GM10847 (cell line): Measurements from ENCODE around the gene BID.

Source experiments
- POLR2A ChIP-seq: IDR thresholded peaks from 2 replicates; pipeline ENCODE4 v1.6.1; 2011; ENCODE audit not compliant: insufficient read length; ENCODE audit errors: extremely low read depth

Gene BID

DNA sequence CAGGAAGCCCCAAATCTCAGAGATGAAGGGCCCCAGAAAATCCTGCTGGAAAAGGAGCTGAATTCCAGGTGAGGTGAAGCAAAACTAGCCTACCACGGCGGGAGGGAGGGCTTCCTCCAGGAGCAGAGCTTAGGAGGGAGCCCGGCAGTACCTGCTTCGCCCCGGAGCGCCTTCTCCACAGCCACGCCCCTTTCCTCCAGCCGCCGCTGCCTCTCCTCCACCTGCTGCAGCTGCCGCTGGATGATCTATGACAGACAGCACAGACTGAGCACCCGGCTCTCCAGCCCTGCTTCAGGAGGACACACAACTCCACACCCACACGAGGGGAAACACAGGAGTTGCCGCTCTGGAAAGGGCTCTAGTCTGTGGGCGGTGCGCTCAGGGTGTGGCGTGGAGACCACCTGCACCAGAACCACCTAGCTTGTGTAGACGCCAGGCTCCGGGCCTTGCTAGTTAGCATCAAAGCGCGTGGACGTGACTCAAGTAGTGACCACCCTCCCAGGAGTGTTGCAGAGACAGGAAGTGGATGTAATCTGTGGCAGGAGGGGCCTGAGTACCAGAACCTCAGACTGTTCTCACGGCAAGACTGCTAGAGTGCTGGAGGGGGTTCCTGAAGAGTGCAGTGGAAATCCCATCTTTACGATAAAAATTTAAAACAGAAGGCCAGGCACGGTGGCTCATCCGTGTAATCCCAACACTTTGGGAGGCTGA, 34.6 kb upstream of the BID start:
- no peak for TF ChIP-seq POLR2A

DNA sequence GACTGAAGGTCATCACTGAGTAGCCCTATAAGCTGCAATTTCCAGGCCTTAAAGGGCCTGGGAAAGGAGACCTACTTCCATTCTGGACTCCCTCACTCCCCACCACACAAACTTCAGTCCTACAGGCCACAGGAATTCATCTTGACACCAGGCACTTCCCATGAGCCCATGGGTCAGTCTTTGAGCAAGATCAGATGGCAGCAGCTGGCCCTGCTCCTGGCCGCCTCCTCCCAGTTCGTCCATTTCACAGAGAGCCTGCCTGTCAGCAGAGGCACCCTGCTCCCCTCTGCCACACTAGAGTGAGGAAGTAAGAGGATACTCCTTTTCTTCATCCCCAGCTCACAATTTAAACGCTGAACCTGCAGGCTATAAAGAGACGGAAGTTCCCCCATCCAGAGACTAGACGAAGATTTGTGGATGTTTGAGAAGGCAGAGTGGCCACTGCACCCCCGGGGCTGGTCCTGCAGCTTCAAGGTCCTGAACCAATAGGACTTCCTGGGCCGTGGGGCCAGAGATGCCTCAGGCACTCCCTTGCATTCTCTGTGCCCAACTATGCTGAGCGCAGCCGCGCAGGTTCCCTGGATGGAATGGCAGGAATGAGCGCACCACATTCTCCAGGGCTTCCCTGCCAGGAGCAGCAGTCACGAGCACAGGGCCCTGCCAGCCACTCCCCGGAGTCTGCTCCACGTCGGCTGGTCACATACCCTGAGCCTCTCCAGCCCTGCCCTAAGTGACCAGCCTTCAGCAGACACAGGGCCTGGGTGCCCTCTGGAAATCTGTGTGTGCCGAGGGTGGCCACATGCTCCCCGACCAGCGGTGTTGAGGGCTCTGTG, 33.5 kb upstream of the BID start:
- TF ChIP-seq POLR2A, result no peak

DNA sequence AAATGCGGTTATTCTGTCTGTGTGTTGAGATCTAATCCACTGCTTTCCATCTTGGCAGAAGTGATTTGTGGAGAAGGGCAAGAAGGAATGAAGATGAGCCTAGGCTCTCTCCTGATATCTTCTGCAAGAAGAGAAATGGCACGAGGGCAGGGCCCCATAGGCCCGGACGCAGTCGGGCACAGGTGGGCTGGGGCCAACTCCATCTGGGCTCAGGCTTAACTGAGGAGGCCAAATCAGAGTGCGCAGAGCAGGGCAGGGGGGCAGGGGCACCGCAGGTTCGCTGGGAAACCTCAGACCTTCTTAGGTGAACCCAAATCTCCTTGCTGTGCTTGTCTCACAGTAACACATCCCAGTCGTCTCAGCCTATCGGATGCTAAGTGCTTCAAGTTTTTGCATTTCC, 32.8 kb upstream of the BID start:
- no peak for TF ChIP-seq POLR2A

DNA sequence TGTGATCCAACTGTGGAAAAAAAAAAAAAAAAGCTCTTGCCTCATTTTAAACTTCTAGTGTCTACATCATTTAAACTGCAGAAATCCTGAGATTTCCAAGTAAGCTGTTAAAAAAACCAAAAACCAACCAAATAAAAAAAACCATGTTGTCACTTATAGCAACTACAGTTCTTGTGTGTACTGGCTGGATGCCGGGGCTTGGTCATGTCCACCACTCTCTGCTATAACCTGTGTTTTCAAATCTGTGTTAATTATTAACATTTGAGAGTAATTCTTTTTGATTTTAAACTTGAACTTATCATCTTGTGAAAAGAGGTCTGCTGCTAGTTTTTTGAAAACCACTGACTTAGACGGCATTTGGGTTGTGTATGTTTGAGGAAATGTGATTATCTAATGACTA, 32.2 kb upstream of the BID start:
- no peak for TF ChIP-seq POLR2A

DNA sequence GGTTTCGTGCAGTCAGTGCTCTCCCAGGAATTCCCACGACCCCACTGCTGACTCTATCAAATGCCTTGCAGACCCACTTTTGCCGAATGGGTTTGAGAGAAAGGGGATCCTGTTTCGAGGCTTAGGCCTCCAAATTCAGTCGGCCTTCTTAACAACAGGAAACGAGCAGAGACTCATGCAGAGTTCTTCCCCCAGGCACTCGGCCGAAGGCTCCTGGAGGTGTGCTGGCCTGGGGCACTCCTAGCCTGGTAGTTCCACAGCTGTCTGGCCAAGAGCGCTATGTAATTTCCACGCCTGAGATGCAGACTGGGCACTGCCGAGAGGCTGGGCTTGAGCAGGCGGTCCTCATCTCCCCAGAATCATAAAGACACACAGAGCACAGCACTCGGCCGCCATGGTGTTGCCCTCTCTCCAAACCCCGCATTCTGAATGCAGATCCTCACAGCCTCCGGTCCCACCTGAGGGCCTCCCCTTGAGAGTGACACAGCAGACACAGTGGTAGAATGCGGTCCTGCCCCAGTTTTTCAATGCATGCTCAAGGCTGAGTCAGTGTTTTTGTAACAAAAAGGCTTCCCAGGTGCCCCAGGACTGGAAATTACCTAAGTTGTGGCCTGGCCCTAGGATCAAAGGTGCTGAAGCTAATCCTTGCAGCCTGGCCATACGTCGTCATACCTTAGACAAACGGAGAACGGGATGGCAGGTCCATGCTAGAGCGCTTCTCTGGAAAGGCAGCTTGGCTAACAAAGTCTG, 30.2 kb upstream of the BID start:
- no peak for TF ChIP-seq POLR2A

DNA sequence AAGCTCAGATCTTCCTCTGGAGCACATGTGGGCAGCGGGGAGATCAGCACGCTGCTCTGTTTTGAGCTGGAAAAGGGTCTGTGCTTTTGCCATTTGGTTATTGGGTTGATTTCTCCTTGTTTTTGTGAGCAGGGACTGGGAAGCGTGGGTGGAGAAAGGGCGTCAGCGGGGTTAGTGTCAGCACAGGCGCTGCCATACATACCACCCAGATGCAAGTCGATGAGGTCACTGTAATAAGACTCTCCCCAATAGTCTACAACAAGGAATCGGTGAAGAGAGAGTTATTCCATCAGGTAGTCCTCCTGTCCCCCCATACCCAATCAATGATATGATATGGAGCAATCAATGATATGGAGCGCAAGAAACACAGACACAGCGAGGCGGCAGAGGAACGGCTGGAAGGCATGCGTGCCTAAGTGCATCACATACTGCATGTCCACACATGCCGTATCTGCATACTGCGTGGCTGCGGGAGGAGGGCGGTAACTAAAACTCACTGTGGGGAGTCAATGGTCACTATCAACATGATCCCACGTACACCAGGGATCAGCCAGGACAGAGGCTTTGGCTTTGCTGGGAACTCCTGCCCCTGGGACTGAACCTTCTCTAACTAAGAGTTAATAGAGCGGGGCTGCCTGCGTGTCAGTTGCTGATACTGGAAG, 29.5 kb upstream of the BID start:
- TF ChIP-seq POLR2A, result no peak

DNA sequence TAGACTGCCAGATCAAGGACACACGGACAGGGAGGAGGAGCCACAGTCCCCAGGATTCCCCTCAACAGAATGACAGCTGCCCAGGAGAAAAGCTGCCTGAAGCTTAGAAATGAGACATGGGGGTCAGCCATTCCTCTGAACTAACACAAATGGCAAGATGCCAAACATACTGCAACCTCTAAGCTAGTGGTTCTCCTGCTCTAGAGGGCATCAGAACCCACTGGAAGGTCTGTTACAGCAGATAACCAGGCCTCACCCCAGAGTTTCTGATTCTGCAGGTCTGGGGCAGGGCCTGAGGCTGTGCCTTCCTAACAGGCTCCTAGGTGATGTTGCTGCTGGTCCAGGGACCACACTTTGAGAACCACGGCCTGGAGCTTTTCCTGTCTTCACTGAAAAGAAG, 28.6 kb upstream of the BID start:
- no peak for TF ChIP-seq POLR2A

DNA sequence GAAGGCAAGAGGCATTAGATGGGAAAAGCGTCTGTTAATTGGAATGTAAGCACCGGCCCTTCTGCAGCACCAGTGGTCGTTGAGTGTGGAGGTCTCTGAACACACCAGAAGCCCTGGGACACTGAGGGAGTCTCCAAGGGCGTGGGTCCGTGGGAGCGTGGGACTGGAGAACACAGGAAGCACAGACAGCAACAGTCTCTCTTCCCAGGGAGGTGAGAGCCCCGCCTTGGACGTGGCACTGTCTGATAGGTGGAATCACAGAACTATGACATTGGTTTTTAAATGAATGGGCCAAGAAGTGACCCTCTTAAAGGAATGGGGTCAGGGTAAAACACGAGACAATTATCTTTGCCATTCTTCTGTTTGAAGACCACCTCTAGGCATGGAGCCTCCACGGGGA, 28.1 kb upstream of the BID start:
- TF ChIP-seq POLR2A, result no peak

DNA sequence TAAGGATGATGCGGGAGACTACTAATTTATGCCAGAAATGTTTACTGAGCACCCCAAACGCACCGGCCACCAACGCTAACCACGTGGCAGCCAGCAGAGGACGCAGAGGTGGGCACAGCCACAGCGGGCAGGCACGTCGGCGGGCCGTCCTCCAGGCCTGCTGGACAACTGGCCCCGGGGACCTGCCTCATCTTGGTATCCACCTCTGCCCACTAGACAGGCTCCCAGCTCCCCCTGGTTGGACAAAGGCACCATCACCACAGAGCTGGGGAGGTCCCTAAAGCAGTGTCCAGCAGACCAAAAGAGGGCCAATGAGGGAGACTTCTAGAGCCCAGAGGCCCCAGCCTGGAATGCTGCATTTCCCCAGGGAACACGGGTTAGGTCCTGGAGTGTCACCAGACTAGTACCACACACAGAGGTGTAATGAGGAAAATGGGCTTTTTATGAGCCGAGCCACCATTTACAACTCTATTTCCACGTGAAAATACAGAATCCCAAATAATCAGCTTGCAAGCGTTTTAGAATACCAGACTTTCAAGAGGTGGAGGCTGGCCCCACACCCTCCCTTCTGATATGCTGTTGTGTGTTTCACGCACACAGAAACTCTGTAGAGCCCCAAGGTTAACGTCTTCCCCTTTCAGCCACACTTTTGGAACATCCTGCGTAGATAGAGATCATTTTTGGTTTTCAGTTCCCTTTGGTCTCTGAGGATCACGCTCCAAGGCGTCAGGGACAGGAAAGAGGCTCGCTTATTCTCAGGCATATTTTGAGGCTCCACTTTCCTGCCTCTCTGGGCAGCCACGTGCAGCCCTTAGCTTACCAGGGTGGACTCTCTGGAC, 23.7 kb upstream of the BID start:
- TF ChIP-seq POLR2A, result no peak

DNA sequence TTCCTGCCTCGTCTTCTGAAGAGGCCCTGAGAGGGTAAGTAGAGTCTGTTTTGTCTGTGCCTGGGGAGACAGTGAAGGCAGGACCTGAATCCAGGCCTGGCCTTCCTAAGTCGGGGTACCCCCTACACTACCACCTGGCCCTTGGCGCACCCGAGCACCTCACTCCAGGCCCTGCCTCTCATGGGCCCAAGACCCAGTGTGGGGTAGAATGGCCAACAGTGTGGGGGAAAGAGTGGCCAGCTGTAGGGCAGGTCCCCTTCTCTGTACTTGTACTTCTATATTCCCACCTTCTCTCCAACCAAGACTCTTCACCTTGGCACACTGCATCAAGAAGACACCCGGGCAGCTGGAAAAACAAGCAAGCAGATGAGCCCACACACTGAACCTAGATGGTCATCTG, 22.4 kb upstream of the BID start:
- TF ChIP-seq POLR2A, result no peak

DNA sequence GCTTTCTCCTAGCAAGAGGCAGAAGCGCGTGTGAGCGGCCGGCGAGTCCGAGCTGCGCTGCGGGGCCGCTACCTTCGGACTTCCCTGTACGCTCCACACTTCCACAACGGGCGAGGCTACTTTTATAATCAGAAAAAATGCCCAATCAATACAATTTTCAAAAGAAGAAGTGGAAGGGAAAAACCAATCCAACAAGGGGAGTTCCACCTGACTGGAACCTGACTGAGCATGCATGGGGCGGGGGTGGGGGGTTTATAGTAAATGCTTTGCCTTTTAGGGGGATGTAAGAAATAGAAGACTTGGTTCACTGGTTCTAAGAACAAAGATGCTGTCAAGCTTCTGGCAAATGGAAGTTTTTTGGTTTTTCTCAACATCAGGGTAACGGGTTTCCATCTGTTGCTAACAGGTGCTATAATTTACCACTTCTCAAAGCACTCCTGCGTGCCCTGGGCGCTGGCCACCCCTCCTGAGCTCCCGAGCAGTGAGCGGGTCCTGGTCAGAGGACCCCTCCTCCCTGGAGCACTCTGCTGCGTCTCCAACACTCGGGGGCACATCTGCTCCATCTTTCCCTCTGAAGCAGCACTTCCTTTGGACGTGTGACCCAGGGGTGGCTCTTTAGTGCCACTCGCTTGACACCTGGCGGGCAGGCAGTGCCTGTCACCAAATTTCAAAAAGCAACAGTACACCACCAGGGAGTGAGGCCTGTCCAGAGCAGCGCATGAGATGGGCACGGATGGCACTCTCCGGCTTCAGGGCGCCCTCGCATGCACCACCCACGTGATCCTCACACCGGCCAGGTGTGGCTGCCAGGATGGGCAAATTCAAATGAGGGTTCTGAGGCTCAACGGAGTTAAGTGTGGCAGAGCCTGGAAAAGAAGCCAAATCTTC, 21.6 kb upstream of the BID start:
- TF ChIP-seq POLR2A, result peak; percentile 33

DNA sequence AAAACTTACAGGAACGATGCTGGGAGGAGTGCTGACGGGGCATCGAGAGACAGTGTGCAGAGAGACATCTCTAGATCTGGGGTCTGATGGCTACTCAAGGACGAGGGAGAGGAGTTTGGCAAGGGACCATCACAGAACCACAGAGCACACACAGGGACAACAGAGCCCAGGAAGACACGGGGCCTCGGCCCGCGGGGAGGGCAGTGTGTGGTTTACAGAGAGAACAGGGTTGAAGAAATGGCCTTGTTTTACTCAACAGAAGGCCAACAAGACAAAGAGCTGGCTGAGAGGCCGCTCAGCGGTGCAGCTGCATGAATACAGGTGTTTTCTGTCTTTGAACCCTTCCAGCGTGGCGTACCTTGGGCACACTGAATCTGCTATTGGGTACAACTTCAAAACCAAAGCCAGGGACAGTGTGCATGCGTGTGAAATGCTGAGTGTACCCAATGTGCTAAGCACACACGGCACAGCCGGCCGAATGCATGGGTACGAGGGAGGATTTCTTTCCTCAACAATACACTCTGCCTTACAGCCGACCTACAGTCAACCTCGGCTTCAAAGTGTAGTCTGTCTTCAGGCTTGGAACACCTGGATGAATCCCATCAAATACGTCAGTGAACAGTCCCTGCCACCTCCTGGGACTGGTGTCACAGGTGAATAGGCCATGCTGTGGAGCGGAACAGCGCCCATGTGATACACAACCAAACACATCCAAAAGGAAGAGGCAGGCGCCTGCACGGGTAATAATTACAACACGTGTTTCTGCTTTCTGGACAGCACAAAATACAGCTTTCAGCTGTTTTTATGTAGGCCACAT, 20.7 kb upstream of the BID start:
- TF ChIP-seq POLR2A, result no peak

DNA sequence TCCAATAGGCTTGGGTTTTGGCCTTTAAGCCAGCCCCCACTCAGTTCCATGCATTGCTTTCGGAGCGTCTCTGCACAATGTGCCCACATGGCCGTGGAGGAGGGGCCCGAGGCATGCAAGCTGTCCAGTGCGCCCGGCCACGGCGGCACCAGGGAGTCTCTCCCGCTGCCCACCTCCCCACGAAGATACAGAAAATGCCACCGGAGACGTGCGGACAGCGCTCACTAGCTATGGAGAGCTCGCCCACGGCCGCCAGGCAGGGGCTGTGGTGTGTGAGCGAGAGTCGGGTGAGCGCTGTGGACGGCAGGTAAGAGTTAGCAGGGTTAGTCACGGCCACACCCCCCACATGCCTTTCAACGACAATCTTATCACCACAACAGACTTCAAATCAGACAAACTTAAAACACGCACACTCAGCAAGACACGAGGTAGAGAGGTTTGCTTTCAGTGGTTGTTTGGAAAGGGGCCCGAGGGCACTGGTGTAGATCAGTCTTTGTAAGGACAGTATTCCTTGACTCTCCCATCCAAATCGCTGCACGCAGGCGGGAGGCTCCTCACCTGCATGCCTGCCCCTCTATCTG, 18.7 kb upstream of the BID start:
- no peak for TF ChIP-seq POLR2A

DNA sequence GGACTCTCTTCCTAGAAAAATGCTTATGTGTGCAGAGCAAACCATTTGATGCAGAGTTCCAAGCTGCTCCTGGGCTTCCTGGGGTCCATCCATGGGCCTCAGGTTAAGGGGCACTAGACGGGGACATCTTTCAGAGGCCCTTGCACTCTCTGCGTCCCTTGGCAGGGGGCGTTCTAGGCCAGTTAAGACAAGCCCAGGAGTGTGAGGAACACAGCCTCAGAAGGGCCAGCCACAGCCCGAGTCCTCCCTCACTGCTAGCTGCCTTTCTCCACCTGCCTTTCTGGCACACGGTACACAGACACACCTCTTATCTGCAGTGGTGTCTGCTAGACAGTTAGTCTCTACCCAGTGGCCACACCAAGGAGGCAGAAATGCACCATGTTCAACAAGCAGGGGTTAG, 18.0 kb upstream of the BID start:
- TF ChIP-seq POLR2A, result no peak
